HG02973 (cell line): ENCODE results near the gene NCS1.

Source experiments
- ATAC-seq: cut with Tn5 transposase; IDR thresholded peaks from one replicate; pipeline ENCODE4 v1.9.1; 2021; ENCODE audit warnings: moderate library complexity; ENCODE audit not compliant: unreplicated experiment

NCS1 gene

GRCh38 chr9:130284690-130285089 is 112.5 kb downstream of the NCS1 start:
- ATAC-seq = no peak

- no peak for ATAC-seq
Observed at GRCh38 chr9:130285271-130285670, 113.1 kb downstream of the NCS1 start.

DNA sequence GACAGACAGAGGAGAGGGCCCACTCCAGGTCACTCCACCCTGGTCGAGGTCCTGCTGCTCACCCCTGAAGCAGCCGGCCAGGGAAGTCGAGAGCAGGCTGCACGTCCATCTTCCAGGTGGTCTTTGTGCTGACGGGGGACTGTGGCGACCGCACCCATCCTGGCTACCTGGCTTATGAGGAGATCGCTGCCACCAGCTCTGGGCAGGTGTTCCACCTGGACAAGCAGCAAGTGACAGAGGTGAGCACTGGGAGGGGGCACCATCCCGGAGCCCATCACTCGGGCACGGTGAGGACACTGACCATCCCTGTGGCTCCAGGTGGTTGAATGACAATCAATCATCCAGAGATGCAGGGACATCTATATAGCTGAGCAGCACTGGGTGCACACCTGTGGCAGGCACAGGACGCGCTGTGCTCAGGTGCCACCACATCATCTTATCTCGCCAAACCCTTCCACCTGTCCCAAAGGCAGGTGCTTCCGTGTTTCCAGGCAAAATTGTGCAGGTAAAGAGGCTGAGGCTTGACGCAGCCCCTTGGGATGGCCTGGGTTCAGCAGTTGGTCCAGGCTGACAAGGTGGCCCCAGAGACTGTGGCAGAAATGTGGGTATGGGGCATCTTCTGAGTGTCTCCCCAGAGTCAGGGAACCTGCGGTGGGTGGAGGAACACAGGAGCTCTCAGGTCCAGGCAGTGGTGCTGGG is 114.0 kb downstream of the NCS1 start:
- ATAC-seq = no peak
